Heart right ventricle (tissue), 16 donors: ENCODE data around the gene CUEDC2. TPM values are rescaled to one million over a fixed set of nuclear protein-coding genes. Genes with fewer than 3 reads are reported as not detected.

Source experiments
- ATAC-seq, 8 donors: fragments of 200-7000 bp; cut with Tn5 transposase; one replicate each; pipeline ENCODE4 v1.9.1; 2020; ENCODE audit warnings: mild to moderate bottlenecking in 8 of 8, moderate library complexity in 8 of 8, moderate number of reproducible peaks in 1 of 8
- DNase-seq, 2 donors: peaks; one replicate each; pipeline ENCODE4 v3.0.0-alpha.2; 2020
- H3K27ac ChIP-seq, 10 donors: fragments of 200-600 bp; sonication (generic) in 2 of 10; one replicate each; pipeline versions ENCODE4 v1.5.0 to v1.8.0; 2020 to 2022; ENCODE audit warnings: mild to moderate bottlenecking in 3 of 10
- H3K27me3 ChIP-seq, 7 donors: fragments of 200-600 bp; one replicate each; pipeline ENCODE4 v1.8.0; 2021 to 2022; ENCODE audit warnings: mild to moderate bottlenecking in 2 of 7
- H3K36me3 ChIP-seq, 9 donors: fragments of 200-600 bp; sonication (generic) in 1 of 9; one replicate each; pipeline versions ENCODE4 v1.5.0 to v1.8.0; 2020 to 2022; ENCODE audit warnings: mild to moderate bottlenecking in 2 of 9
- H3K4me1 ChIP-seq, 9 donors: fragments of 200-600 bp; sonication (generic) in 1 of 9; one replicate each; pipeline versions ENCODE4 v1.5.0 to v1.8.0; 2020 to 2022; ENCODE audit warnings: mild to moderate bottlenecking in 4 of 9
- H3K4me3 ChIP-seq, 10 donors: fragments of 200-600 bp; sonication (generic) in 2 of 10; one replicate each; pipeline versions ENCODE4 v1.5.0 to v1.8.0; 2020 to 2022; ENCODE audit warnings: mild to moderate bottlenecking in 7 of 10, moderate library complexity in 2 of 10
- H3K9me3 ChIP-seq, 11 donors: fragments of 200-600 bp in 10 of 11; sonication (generic) in 2 of 11; one replicate each; pipeline versions ENCODE4 v1.5.0 to v1.8.0; 2013 to 2022; ENCODE audit warnings: mild to moderate bottlenecking in 2 of 11, control low read depth in 1 of 11, moderate library complexity in 1 of 11
- CTCF ChIP-seq, 9 donors: fragments of 200-600 bp; sonication (generic) in 2 of 9; IDR thresholded peaks; one replicate each; pipeline versions ENCODE4 v1.5.0 to v1.8.0; 2021 to 2022; ENCODE audit warnings: antibody characterized with exemption in 9 of 9, mild to moderate bottlenecking in 5 of 9, moderate library complexity in 1 of 9
- WGBS, 2 donors: extraction: QIAGEN DNeasy Blood & Tissue Kit; methylation state at CpG; one replicate each; pipeline ENCODE4 v1.1.7; 2013; ENCODE audit warnings: inconsistent platforms in 1 of 2; 5-methylcytosine and 5-hydroxymethylcytosine counted together
- intact Hi-C, 10 donors: fragments of 100-400 bp; cut with DNase I; formaldehyde crosslinking; loops; one replicate each; pipeline versions ENCODE4 v1.11.1 to v1.14.2; 2022
- polyA plus RNA-seq, 2 donors: library from polyadenylated mRNA; stranded (reverse); fragments of 200-250 nt; gene quantifications; one replicate each; pipeline ENCODE4 v1.2.3, GENCODE V29; 2013
- total RNA-seq, 10 donors: library from RNA; stranded (reverse); fragmentation: NEBNext Ultra II Directional in 3 of 10; extraction: Animal tissue kit (Norgen Biotek cat#: 25700) in 3 of 10; gene quantifications; one replicate each; pipeline versions ENCODE4 v1.2.1 to v1.2.4, GENCODE V29; 2021 to 2023
- donor health status: Arrhythmogenic right ventricular cardiomyopathy.
- donor health status: ischemic (EF 13 %, LVEDD 7.1; RV severe dilation, severe dysfunction).
- donor health status: healthy with polysubstance abuse.
- donor health status: DM: no; HTN: yes; CAD: no.
- donor health status: DM: no; HTN: no; CAD: no.
- donor health status: ischemic (EF 25% LVEDD 6.9; RV normal size, moderate dysfunction).
- donor health status: ischemic (EF 25% LVEDD 5.7; RV mildly dilated, moderate dysfunction).
- donor health status: healthy.
- donor health status: DM: yes; HTN: yes; CAD: no.
- donor health status: Ischemic cardiomyopathy.
- donor health status: ischemic (EF 35%, LVEDD 5.7; RV mildly dilated, moderate dysfunction).
- donor health status: nonischemic (EF 11% LVEDD 7.7; RV severe dilation, severe dysfunction).
- donor health status: DM: yes; HTN: yes; CAD: no.
- donor health status: PGD.
- donor health status: ischemic (EF 29% LVEDD 5.4; RV normal size, mild dysfunction).
- donor health status: nonischemic (EF 23%, LVEDD 6.1; RV moderate dilation, normal function).

CUEDC2 gene
- total and polyA plus RNA-seq, 12 donors: 60.0 to 84.3 (median 79.1) TPM

GRCh38 chr10:102416695-102417094, 15.7 kb downstream of the CUEDC2 start:
- DNase-seq (no peak), ATAC-seq (no peak)
- intact Hi-C loops: loop anchor here in 1 of 10 donors (10.0 kb wide), 1 partner anchor 168 kb away; no protein-coding TSS in a partner anchor
- Histone ChIP-seq H3K4me1 (peaks cover 11 to 20% (median 18%) of the 10 kb centered on the region in 9 donors), H3K9me3 (no peaks in the 10 kb centered on the region), H3K27ac (no peak overlapping the region), H3K36me3 (no peaks in the 10 kb centered on the region), H3K4me3 (no peak overlapping the region), H3K27me3 (peaks cover 0 to 75% (median 71%) of the 10 kb centered on the region in 7 donors)
- TF ChIP-seq CTCF (IDR thresholded peaks at IDR 0.05): no peak
- WGBS, 2 donors: 82 to 85% methylated on average over 20 of the region's 20 CpGs

GRCh38 chr10:102416283-102416682, 16.1 kb downstream of the CUEDC2 start:
- 75 to 77% methylated on average over 9 of the region's 9 CpGs for WGBS, 2 donors
- no peak for TF ChIP-seq CTCF (IDR thresholded peaks at IDR 0.05)
- no peak for DNase-seq
- H3K27ac ChIP-seq: no peak overlapping the region
- peaks cover 0 to 79% (median 75%) of the 10 kb centered on the region in 7 donors for H3K27me3 ChIP-seq
- H3K4me1 ChIP-seq: peaks cover 11 to 18% (median 16%) of the 10 kb centered on the region in 9 donors
- intact Hi-C loops: loop anchor here in 1 of 10 donors (10.0 kb wide), 1 partner anchor 169 kb away; no protein-coding TSS in a partner anchor
- H3K4me3 ChIP-seq: no peak overlapping the region
- no peaks in the 10 kb centered on the region for H3K9me3 ChIP-seq
- ATAC-seq: no peak
- no peaks in the 10 kb centered on the region for H3K36me3 ChIP-seq

GRCh38 chr10:102414749-102415148, 17.6 kb downstream of the CUEDC2 start:
- Histone ChIP-seq H3K27ac (no peak overlapping the region), H3K9me3 (no peaks in the 10 kb centered on the region), H3K36me3 (no peaks in the 10 kb centered on the region), H3K27me3 (peaks cover 8 to 94% (median 90%) of the 10 kb centered on the region in 7 donors), H3K4me1 (peaks cover 5 to 23% (median 16%) of the 10 kb centered on the region in 9 donors), H3K4me3 (no peak overlapping the region)
- 54 to 56% methylated on average over 20 of the region's 20 CpGs for WGBS, 2 donors
- DNase-seq (no peak), ATAC-seq (no peak)
- TF ChIP-seq CTCF (IDR thresholded peaks at IDR 0.05): no peak
- intact Hi-C loops: loop anchor here in 1 of 10 donors (10.0 kb wide), 1 partner anchor 170 kb away; no protein-coding TSS in a partner anchor

- intact Hi-C loops: loop anchor here in 1 of 10 donors (10.0 kb wide), 1 partner anchor 171 kb away; no protein-coding TSS in a partner anchor
- 71 to 76% methylated on average over 15 to 16 of the region's 16 CpGs for WGBS, 2 donors
- ATAC-seq (no peak), DNase-seq (no peak)
- H3K9me3 ChIP-seq: no peaks in the 10 kb centered on the region
- TF ChIP-seq CTCF (IDR thresholded peaks at IDR 0.05): no peak
- H3K4me3 ChIP-seq: no peak overlapping the region
- H3K4me1 ChIP-seq: peaks cover under 1 to 22% (median 12%) of the 10 kb centered on the region in 9 donors
- no peak overlapping the region for H3K27ac ChIP-seq
- peaks cover 8 to 98% (median 96%) of the 10 kb centered on the region in 7 donors for H3K27me3 ChIP-seq
- no peaks in the 10 kb centered on the region for H3K36me3 ChIP-seq
Observed at GRCh38 chr10:102413806-102414561, 18.4 kb downstream of the CUEDC2 start.
